NK-92 (cell line): ENCODE data around the gene R3HDM2.
"Not testable (repeated sequence)": the region's sequence is repeated elsewhere in the genome, so short reads cannot be mapped to it uniquely, and the experiment has no call there.

ENCODE experiments used
- DNase-seq: peaks from one replicate; lab custom pipeline; 2025; ENCODE audit not compliant: unreplicated experiment; lab: John Stamatoyannopoulos, UW

Gene R3HDM2

DNA sequence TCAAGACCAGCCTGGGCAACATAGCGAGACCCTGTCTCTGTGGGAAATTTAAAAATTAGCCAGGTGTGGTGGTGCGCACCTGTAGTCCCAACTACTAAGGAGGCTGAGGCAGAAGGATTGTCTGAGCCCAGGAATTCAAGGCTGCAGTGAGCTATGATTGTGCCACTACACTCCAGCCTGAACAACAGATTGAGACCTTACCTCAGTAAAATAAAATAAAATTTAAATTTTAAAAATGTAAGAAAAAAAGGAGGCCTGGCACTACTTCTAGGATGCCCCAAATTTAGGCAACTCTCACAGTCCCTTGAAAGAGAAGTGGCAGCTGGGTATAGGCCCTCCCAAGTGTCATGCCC is 23.3 kb upstream of the R3HDM2 start:
- DNase-seq: no peak

DNA sequence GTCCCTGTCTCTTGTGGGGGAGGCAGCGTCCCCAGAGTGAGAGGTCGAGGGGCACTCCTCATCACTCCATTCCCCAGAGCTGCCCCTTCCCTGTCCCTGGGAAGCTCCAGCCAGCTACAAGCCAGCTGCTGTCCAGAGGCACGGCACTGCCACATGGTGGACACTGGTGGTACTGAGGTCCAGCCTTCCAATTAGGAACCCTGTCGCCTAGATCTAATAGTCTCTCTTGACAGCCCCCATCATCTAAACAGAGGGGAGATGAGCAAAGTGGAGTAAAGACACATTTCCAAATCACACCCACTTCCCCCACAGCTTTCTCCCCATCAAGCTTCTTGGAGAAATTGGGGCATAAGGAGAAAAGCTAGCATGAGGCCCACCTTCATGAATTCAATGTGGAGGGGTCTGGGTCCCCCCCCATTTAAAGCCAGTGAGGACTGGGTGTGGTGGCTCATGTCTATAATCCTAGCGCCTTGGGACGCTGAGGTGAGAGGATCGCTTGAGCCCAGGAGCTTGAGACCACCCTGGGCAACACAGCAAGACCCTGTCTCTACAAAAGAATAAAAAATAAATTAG is 22.2 kb upstream of the R3HDM2 start:
- DNase-seq: no peak

DNA sequence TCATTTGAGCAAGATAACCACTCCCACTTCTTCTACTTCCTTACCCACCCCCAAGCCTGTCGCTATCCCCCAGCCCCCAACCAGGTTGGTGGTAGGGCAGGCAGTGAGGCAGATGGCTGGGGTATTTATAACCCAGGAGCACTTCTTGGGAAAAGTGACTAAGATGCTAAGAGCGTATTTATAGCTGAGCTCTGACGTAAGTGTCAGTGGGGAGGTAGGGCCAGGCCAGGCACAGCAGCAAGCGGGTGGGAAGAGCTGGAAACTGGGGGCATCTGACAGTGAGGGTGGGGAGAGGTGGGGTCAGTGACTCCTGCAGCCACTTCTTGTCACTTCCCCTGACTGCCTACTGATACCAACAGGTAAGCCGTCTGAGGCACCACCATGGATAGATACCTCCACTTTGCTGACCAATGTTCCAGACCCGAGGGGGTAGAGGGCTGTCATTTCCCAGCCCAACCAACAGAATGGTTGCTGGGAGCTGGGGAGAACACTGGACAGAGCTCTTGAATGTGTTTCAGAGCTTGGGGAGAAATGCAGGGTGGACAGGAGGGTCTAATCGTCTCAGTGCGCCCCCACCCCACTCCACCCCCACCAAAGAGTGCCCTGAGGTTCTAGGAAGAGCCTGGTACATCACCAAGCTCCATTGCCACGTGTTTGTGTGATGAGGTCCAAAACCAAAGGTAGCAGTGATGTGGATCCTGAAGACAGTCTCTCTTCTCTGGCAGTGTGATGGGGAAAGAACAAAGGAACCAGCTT is 21.5 kb upstream of the R3HDM2 start:
- no peak for DNase-seq

DNA sequence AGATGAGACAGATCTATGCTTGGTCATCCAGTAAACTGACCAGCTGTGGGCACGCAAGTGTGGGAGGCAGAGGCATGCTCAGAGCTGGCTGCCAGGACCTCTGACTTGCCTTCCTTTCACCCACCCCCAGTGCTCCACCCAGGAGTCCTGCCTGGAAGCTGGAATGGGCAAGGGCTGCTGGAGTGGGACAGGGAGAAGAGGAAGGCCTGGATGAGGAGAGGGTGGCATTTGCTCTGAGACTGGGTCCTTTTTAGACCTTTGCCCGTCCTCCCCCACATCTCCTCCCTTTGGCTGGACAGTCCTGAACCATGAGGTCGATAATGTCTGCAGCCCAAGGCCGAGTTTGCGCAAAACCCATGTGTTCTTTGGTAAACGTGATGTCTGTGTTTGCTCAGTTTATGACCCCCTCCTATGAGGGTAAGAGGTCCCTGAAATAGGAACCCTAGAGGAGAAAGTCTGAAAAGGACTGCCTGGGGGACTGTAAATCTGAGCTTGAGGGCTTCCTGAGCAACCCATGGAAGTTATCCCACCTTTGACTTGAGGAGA is 20.5 kb upstream of the R3HDM2 start:
- DNase-seq: no peak

DNA sequence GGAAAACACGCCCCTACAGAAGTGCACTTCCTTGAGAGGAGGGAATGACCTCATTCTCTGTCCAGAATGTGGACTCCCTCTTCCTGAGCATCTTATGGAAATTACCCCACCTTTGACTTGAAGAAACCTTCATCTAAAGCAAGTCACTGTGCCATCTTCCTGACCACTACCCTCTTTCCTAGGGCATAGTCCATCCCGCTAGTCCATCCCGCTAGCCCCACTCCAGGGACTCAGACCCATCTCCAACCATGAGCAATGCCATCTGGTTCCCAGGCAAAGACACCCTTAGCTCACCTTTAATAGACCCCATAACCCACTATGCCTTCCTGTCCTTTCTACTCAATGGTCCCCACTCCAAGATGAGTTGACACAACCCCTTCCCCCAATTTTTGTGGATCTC is 19.2 kb upstream of the R3HDM2 start:
- no peak for DNase-seq

DNA sequence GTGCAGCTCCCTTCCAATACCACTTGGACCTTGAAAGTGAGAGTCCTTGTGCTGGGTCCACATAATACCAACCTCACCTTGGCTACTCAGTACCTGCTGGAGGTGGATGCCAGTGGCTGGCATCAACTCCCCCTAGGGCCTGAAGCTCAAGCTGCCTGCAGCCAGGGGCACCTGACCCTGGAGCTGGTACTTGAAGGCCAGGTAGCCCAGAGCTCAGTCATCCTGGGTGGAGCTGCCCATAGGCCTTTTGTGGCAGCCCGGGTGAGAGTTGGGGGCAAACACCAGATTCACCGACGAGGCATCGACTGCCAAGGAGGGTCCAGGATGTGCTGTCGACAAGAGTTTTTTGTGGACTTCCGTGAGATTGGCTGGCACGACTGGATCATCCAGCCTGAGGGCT is 18.5 kb upstream of the R3HDM2 start:
- DNase-seq: no peak

DNA sequence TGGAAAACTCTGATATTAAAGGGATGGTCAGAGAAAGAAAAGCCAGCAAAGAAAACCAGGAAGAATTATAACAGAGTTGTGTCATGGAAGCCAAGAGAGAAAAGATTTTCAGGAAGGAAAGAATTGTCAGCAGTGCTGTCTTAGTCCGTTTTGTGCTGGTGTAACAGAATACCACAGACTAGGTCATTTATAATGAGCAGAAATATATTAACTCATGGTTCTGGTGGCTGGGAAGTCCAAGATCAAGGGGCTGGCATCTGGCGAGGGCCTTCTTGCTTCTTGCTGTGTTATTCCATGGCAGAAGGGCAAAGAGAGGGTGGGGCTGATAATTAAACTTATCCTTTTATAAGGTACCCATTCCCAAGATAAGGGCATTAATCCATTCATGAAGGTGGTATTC is 17.8 kb upstream of the R3HDM2 start:
- no peak for DNase-seq

DNA sequence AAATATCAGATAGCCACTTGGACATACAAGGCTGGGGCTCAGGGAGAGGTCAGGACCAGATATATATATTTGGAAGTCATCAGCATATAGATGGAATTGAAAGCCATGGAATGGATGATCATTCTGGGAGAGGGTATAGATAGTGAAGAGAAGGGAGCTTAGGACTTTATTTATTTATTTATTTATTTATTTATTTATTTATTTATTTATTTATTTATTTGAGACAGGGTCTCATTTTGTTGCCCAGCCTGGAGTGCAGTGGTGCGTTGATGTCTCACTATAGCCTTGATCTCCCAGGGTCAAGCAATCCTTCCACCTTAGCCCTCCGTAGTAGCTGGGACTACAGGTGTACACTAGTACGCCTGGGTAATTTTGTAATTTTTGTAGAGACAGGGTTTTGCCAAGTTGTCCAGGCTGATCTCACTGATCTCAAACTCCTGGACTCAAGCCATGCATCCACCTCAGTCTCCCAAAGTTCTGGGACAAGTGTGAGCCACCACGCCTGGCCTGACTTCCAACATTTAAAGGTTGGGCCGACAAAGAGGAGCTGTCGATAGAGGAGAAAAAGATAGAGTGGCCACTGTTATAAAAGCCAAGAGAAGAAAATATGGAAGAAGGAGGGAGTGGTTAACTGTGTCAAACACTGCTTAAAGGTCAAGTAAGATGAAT is 15.6 kb upstream of the R3HDM2 start:
- DNase-seq: no peak

DNA sequence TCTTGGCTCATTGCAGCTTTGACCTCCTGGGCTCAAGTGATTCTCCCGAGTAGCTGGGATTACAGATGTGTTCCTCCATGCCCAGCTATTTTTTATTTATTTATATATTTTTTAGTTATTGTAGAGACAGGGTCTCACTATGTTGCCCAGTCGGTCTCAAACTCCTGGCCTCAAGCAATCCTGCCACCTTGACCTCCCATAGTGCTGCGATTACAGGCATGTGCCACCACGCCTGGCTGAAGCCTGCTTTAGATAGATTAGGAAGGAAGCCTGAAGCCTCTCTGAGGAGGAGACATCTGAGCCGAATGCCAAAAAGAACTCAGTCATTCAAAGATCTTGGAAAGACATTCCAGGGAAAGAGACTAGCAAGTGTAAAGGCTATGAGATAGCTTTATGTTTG is 13.9 kb upstream of the R3HDM2 start:
- no peak for DNase-seq

DNA sequence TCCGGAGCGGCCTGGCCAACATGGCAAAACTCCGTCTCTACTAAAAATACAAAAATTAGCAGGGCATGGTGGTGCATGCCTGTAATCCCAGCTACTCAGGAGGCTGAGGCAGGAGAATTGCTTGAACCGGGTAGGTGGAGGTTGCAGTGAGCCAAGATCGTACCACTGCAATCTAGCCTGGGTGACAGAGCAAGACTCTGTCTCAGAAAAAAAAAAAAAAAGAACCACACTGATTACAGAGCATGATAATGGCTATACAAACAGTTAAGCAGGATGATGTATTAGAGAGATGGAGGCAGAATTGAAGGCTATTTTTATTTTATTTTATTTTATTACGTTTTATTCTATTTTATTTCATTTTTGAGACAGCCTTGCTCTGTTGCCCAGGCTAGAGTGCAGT is 13.5 kb upstream of the R3HDM2 start:
- DNase-seq: not testable (repeated sequence)

DNA sequence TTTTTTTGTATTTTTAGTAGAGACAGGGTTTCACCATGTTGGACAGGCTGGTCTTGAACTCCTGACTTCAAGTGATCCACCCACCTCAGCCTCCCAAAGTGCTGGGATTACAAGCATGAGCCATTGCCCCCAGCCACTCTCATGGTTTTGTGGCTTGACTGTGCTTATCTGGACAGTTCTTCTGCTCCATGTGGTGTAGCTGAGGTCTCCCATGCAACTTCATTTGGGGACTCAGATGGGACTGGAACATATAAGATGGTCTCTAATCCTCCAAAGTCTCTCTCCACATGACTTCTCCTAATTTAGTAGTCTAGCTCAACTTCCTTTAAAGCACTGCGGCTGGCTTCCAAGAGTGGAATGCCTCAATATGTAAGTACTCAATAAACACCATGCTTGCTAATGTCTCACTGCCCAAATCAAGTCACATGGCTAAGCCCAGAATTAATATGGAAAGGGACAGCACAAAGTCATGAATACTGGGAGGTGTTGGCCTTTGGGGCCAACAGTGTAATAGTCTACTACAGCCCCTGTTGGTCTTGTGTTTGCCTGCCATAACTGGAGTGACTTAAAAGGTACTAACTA is 11.1 kb upstream of the R3HDM2 start:
- no peak for DNase-seq

DNA sequence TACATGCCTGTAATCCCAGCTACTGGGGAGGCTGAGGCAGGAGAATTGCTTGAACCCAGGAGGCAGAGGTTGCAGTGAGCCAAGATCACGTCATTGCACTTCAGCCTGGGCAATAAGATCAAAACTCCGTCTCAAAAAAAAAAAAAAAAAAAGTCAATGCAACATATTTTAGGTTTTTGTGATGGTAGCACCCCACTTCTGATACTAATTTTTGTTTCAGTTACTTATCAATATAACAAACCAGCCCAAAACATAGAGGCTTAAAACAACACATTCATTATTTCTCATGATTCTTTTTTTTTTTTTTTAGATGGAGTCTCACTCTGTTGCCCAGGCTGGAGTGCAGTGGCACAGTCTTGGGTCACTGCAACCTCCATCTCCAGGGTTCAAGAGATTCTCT is 10.6 kb upstream of the R3HDM2 start:
- DNase-seq: not testable (repeated sequence)

DNA sequence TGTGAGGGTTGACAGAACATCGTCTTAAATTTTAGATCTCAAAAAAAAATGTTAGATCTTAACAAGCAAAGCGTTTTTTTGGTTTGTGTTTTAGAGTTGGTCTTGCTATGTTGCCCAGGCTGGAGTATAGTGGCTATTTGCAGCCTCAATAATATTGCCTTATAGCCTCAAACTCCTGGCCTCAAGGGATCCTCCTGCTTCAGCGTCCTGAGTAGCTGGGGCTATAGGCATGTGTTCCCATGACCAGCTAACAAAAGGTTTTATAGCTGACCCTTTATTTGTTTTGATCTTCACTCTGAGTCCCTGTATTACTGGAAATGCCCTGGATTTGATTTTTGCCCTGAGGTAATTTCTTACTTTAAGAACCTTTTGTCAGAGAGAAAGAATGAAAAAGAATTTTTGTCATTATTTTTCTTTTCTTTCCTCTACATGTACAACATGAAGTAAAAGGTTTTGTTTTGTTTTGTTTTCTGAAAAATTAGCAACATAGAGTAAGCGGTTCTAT is 9.0 kb upstream of the R3HDM2 start:
- no peak for DNase-seq

DNA sequence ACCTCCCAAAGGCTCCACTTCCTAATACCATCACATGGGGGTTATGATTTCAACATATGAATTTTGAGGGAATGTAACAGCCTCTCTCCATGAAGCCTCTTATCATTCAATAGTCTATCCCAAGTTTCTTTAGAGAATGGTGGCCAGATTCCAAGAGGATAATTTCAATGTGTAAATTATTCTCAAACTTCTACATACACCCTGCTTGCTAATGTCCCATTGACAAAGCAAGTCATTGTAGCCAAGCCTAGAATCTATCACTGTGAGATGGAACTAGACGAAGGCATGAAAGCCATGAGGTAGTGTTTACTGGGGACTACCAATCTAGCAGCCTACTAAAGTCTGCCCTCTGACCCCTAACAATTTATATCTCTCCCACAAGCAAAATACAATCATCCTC is 7.6 kb upstream of the R3HDM2 start:
- DNase-seq: no peak

DNA sequence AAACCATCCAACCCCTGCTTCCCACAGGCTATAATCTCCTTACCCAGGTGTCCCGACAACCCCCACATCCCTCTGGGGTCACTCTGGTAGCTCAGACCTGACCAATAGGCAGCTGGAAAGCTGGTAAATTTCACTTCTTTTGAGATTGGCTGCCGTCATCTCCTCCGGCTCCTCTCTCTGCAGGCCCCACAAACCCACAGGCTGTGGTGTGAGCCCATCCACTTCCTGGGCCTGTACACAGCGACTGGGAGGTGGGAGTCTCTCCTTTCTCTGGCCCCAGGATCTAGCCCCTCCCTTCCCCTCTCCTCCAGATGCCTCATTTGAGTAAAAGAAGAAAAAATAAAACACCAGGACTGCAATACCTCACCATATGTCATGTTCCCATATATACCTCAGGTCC is 4.5 kb upstream of the R3HDM2 start:
- DNase-seq: no peak

DNA sequence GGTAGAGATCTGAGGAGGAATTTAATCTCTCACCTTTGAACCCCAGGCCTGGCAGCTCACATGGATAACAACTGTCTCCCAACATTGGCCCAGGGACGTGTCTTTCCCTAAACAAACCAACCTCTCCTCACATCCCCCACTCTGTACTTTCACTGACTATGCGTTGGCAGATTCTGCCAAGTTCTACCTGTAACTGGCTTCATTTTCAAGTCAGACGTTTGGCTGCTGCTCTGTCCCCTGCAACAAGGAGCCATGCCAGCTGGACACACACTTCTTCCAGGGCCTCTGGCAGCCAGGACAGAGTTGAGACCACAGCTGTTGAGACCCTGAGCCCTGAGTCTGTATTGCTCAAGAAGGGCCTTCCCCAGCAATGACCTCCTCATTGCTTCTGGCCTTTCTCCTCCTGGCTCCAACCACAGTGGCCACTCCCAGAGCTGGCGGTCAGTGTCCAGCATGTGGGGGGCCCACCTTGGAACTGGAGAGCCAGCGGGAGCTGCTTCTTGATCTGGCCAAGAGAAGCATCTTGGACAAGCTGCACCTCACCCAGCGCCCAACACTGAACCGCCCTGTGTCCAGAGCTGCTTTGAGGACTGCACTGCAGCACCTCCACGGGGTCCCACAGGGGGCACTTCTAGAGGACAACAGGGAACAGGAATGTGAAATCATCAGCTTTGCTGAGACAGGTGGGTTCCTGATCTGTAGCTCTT is 3.8 kb upstream of the R3HDM2 start, which contains the start of gene INHBC:
TSS of gene INHBC (plus strand) at position 268 of the 707 bp plus-strand sequence. CDS start at position 371, 103 bp downstream.
- no peak for DNase-seq

DNA sequence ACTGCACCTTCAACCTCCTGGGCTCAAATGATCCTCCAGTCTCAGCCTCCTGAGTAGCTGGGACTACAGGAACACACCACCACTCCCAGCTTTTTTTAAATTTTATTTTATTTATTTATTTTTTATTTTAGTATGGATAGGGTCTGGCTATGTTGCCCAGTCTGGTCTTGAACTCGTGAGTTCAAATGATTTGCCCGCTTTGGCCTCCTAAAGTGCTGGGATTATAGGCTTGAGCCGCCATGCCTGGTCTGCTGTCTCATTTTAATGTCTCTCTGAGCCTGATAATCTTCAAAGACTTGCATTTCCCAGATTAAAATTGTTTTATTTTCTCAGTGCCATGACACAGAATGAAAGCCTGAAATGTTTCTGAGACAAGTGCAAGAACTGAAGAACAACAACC is 2.5 kb upstream of the R3HDM2 start:
- no peak for DNase-seq

DNA sequence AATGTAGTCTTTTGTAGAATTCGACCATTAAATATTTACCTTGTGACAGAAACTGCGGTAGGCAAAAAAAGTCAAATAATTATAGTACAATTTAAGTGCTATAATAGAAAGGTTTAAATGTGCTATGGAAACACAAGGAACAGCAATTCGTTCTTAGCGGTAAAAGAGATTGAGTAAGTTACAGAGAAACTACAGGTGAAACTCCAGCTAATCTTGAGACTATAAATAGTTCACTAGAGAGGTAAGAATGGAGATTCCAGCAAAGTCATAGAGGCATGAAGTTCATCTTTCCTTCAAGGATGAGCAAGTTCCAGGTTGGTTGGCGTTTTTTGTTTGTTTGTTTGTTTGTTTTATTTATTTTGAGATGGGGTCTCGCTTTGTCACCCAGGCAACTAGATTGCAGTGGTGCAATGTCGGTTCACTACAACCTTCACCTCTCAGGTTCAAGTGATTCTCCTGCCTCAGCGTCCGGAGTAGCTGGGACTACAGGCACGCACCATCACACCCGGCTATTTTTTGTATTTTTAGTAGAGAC is 878 bp upstream of the R3HDM2 start:
- no peak for DNase-seq

DNA sequence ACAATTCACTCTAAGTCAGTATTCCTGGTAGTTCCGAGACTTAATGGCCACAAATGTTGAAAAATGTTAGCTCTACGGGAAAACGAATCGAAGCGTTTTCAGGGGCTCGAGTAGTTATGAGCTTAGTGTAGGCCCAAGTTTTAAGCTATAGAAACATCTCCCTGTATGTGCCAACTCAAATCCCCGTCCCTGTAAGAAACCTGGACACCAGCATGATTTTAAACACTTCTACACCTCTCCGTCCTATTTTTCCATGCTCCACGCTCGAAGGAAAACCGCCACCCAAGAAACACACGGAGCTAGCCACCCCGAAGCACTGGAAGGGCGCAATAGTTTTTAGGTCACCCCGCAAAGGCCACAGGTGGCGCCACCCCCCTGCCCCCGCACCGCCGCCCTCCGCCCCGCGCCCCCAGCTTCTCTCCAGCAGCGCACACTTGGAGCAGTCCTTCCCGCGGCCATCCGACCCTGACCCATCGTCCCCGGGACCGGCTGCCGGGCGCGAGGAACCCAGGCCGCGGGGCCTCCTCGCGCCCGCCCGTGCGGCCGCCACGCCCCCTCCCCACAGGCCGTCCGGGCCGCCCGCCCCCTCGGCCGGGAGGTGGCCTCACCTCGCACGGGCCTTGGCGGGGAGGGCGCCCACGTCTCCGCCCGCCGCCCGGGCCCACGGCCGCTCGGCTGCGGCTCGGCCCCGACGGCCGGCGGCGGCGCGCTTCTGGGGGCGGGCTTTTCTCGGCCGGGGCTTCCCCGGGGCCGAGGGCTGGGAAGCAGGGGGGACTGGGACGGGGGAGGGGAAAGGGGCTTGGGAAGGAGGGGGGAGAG is 522 bp downstream of the R3HDM2 start:
- no peak for DNase-seq
